ENCODE data around the gene OR2C3. TPM values are rescaled to one million over a fixed set of nuclear protein-coding genes. Genes with fewer than 3 reads are reported as not detected.

OR2C3 gene
- not detected for total RNA-seq
- long read RNA-seq, donor 1: 0 reads
- long read RNA-seq, donor 2: 0 reads

DNA sequence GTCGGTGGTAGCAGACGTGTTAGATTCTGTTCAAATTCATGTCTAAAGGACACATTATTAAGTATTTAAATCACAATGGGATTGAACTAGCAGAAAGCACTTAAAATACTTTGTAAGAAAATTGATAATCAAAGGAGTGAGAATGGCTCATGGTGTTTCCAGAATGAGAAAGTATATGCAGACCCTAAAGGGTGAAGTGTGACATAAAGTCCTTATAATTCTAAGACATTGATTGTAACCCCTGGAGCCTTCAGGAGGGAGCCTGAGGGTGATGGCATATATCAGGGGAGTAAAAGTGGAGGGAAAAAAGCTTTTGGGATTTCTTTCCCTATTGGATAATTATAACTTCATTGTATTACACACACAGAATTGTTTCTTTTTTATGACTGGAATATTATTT, at the start of gene OR2C3:
OR2C3 (minus strand) TSS at position 101 of the 400 bp plus-strand sequence. CDS start 3,929 bp downstream, outside the sequence.
- Histone ChIP-seq H3K36me3 (ENCODE audit: low read depth) (no peaks in the 10 kb centered on the region), H3K9me3 (no peaks in the 10 kb centered on the region), H3K4me3 (no peak within 1 kb of the TSS), H3K4me1 (ENCODE audit: low read depth) (no peaks in the 10 kb centered on the region)
- DNase-seq (no peak), ATAC-seq (no peak)
- intact Hi-C loops (cut with DNase I, micrococcal nuclease): no loop called here
- no peak for TF ChIP-seq CTCF (IDR thresholded peaks at IDR 0.05)

DNA sequence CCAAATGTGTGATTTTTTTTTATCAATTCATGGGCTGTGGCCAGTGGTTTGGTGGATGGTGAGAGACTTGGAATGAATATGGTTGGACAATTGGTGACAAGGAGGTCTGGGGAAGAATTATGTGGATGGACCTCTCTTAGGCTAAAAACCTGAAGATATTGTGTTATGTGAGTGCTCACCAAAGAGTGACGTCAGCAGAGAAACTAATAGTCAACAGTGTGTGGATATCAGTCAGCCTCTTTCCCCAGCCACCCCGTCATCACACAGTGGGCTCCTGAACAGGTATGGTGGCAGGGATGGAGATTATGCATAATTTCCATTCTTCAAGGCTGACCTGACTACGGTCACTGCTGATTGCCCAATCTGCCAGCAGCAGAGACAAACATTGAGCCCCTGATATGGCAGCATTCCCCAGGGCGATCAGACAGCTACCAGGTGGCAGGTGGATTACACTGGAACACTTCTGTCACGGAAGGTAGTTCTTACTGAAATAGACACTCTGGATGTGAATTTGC, 42.8 kb upstream of the OR2C3 start:
- intact Hi-C loops (cut with DNase I, micrococcal nuclease): no loop called here

GRCh38 chr1:247576514-247576913, 40.3 kb upstream of the OR2C3 start:
- H3K4me1 ChIP-seq (ENCODE audit: low read depth): no peaks in the 10 kb centered on the region
- ATAC-seq: no peak
- intact Hi-C loops (cut with DNase I, micrococcal nuclease): no loop called here
- H3K9me3 ChIP-seq: no peaks in the 10 kb centered on the region
- no peak for TF ChIP-seq CTCF (IDR thresholded peaks at IDR 0.05)
- H3K4me3 ChIP-seq: no peak overlapping the region
- DNase-seq: no peak
- no peaks in the 10 kb centered on the region for H3K36me3 ChIP-seq (ENCODE audit: low read depth)

More for the DNA sequence above, 42.8 kb upstream of the OR2C3 start:
- DNase-seq (no peak), ATAC-seq (no peak)
- Histone ChIP-seq H3K36me3 (ENCODE audit: low read depth) (no peaks in the 10 kb centered on the region), H3K4me1 (ENCODE audit: low read depth) (no peaks in the 10 kb centered on the region), H3K9me3 (no peaks in the 10 kb centered on the region), H3K4me3 (no peak overlapping the region)
- TF ChIP-seq CTCF (IDR thresholded peaks at IDR 0.05): no peak

DNA sequence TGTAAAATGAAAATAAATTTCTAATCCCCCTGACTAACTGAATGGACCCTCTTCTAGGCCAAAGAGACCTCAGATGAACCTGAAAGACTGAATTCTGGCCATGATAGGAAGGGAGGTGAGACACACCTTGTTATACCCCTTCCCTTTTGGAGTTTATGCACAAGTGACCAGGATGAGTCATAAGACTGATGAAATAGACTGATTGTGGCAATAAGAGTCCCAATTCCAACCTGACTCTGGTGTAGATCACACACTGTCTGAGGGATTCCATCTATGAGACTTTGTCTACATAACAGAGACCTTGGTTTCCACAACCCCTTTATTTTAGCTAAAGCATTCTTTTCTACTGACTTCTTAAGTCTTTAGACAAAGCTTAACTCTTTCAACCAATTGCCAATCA, 38.4 kb upstream of the OR2C3 start:
- ATAC-seq: no peak
- intact Hi-C loops (cut with DNase I, micrococcal nuclease): no loop called here
- TF ChIP-seq CTCF (IDR thresholded peaks at IDR 0.05): no peak

DNA sequence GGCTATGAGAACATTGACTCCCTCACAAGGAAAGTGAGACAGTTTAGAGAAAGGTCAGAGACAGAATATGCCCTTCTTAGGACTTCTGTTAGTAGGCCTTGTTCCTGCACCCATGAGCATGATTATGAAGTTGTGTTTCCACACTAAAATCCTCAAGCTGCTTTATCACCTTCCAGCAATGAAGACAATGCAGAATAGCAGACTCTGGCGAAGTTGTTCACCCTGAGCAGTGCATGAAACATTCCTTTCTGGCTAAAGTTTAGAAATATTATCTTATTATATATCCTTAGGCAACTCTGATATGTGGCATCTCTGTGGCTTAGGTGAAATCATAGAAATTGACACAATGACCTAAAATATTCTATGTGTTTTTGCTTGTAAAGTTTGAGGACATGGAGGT, 38.0 kb upstream of the OR2C3 start:
- no peaks in the 10 kb centered on the region for H3K36me3 ChIP-seq (ENCODE audit: low read depth)
- no peak for ATAC-seq
- no peaks in the 10 kb centered on the region for H3K9me3 ChIP-seq
- intact Hi-C loops (cut with DNase I, micrococcal nuclease): no loop called here
- no peak for TF ChIP-seq CTCF (IDR thresholded peaks at IDR 0.05)
- DNase-seq: no peak
- no peak overlapping the region for H3K4me3 ChIP-seq
- no peaks in the 10 kb centered on the region for H3K4me1 ChIP-seq (ENCODE audit: low read depth)

More for the DNA sequence above, 38.4 kb upstream of the OR2C3 start:
- Histone ChIP-seq H3K4me1 (ENCODE audit: low read depth) (no peaks in the 10 kb centered on the region), H3K9me3 (no peaks in the 10 kb centered on the region), H3K4me3 (no peak overlapping the region), H3K36me3 (ENCODE audit: low read depth) (no peaks in the 10 kb centered on the region)
- no peak for DNase-seq

- Histone ChIP-seq H3K36me3 (ENCODE audit: low read depth) (no peaks in the 10 kb centered on the region), H3K4me3 (no peak overlapping the region), H3K4me1 (ENCODE audit: low read depth) (no peaks in the 10 kb centered on the region), H3K9me3 (no peaks in the 10 kb centered on the region)
- DNase-seq (no peak), ATAC-seq (no peak)
- intact Hi-C loops (cut with DNase I, micrococcal nuclease): no loop called here
- TF ChIP-seq CTCF (IDR thresholded peaks at IDR 0.05): no peak
Measured at GRCh38 chr1:247562198-247562597, 26.0 kb upstream of the OR2C3 start.

Data from mucosa of descending colon (tissue), 3 donors.